ENCODE results near the gene FARP1. TPM values are rescaled to one million over a fixed set of nuclear protein-coding genes. Genes with fewer than 3 reads are reported as not detected.
"Not testable (repeated sequence)": the region's sequence is repeated elsewhere in the genome, so short reads cannot be mapped to it uniquely, and the experiment has no call there.

The FARP1 gene
- total RNA-seq, 4 donors from 2014 or later: 13.7 to 38.9 (median 30.2) TPM

GRCh38 chr13:98265692-98266551, 123.0 kb downstream of the FARP1 start:
- ATAC-seq (ENCODE audit: low FRiP score) (no peak), DNase-seq (ENCODE audit: low spot score) (no peak)
- no peak for TF ChIP-seq CTCF (IDR thresholded peaks at IDR 0.05)

- ATAC-seq (ENCODE audit: low FRiP score): no peak
- no peak for DNase-seq (ENCODE audit: low spot score)
- TF ChIP-seq CTCF (IDR thresholded peaks at IDR 0.05): no peak
Observed at GRCh38 chr13:98267080-98267912, 124.4 kb downstream of the FARP1 start.

DNA sequence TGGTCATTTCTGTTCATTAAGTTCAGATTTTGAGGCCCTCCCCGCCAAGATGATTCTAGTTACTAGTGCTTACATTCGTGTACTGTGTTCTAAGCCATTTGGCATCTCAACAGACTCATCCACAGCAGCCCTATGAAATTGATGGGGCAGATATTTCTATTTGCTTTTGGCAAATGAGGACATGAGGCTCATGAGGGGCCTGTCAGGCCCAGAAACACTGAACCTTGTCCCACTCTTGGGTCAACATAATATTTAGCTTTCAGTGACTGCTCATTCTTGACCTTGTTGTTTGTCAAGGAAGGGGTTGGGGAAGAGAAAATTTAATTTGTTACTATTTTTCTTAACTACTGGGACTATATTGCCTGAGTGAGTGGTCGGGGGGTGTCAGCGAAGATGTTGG, 126.5 kb downstream of the FARP1 start:
- DNase-seq (ENCODE audit: low spot score): no peak
- ATAC-seq (ENCODE audit: low FRiP score): no peak
- no peak for TF ChIP-seq CTCF (IDR thresholded peaks at IDR 0.05)

DNA sequence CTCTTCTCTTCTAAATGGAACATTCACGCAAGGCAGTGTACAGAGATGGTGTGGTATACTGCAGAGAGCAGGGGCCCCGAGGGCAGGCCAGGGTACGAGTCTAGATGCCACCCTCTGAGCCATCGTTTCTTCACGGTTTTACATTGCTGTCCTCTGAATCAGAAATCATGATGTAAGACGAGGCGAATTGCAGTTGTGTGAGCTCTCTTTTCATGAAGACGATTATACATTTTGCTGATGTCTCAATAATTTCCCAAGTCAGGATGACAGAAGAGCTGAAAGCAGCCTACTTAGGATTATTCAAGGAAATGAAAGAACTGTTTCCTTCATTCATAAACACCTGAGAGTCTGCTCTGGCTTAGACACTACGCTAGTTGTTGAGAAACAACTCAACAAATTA, 127.9 kb downstream of the FARP1 start:
- no peak for TF ChIP-seq CTCF (IDR thresholded peaks at IDR 0.05)
- ATAC-seq (ENCODE audit: low FRiP score): no peak
- DNase-seq (ENCODE audit: low spot score): no peak

- ATAC-seq (ENCODE audit: low FRiP score); DNase-seq (ENCODE audit: low spot score): not testable (repeated sequence)
Observed at GRCh38 chr13:98271646-98272045, 128.8 kb downstream of the FARP1 start.

DNA sequence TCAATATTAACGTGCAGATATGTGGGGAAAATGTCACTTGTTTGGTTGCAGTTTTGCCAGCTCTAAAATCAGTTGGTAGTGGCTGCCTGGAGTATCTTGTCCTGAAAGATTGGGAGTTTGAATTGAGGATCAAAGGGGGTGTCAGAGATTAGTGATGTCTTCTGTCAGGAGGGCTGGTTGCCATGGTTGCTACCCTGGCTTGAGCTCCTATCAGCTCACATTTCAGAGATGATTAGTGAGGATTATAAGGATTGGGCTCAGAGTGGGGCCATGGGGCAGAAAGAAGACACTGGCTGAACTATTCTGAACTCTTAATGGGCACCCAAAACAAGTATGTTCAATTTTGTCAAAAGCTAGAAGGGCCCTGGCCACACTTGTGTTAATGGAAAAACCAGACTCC, 129.7 kb downstream of the FARP1 start:
- TF ChIP-seq CTCF (IDR thresholded peaks at IDR 0.05): no peak
- no peak for ATAC-seq (ENCODE audit: low FRiP score)
- no peak for DNase-seq (ENCODE audit: low spot score)

DNA sequence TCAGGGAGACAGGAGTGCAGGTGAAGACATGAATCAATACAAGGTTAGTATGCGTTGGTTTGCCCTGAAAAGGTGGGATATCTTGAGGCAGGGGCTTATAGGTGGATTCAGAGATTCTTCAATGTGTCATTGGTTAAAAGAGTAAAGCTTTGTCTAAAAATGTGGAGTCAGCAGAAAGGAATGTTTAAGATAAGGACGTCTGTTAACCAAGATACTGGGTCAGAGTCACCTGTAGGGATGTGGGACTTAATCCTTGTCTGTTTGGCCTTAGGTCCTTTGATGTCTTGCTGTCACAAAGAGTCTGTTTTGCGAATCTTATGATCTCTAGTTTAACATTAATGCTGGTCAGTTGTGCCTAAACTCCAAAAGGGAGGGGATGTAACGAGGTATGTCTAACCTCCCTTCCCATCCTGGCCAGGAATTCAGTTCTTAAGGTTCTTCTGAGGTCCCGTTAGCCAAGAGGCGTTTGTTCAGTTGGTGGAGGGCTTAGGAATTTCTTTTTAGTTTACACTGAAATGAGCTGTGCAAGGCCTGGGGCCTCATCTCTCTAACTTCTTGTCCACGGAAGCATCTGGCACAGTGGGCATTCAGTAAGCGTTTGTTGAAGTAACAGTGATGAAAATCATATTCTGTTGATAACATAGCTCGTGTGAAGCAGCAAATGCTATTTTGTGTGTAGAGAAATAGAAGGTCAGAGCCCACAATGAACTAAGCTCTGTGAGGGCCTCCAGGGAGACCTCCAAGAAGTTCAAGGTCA, 130.4 kb downstream of the FARP1 start:
- no peak for TF ChIP-seq CTCF (IDR thresholded peaks at IDR 0.05)

More for the DNA sequence above, 130.4 kb downstream of the FARP1 start:
- ATAC-seq (ENCODE audit: low FRiP score) (no peak), DNase-seq (ENCODE audit: low spot score) (no peak)

Measured in omental fat pad (tissue), 4 donors.